Mesenchymal stem cell (in vitro differentiated cells and primary cell): ENCODE measurements around the gene OR5D14.

Experiments
- DNase-seq: peaks from one replicate; pipeline ENCODE4 v3.0.0-alpha.2; 2013
- H2AFZ ChIP-seq: one replicate; pipeline ENCODE4 v1.6.1; 2013; ENCODE audit warnings: low read depth, mild to moderate bottlenecking, control low read depth, inconsistent platforms, low read length, moderate library complexity
- H2AK5ac ChIP-seq: 2 replicates; pipeline ENCODE4 v1.6.1; 2013; ENCODE audit warnings: low read length, moderate library complexity, mild to moderate bottlenecking, inconsistent platforms; ENCODE audit not compliant: severe bottlenecking
- H2BK120ac ChIP-seq: one replicate; pipeline ENCODE4 v1.6.1; 2013; ENCODE audit warnings: low read depth, mild to moderate bottlenecking, inconsistent platforms, low read length, moderate library complexity
- H2BK12ac ChIP-seq, 2 experiments: one replicate each; pipeline ENCODE4 v1.6.1; 2013; ENCODE audit warnings: inconsistent platforms in 2 of 2, low read length in 2 of 2, mild to moderate bottlenecking in 2 of 2, moderate library complexity in 2 of 2, control low read depth in 1 of 2
- H2BK15ac ChIP-seq: one replicate; pipeline ENCODE4 v1.6.1; 2013; ENCODE audit warnings: mild to moderate bottlenecking, low read depth, inconsistent platforms; ENCODE audit not compliant: poor library complexity, severe bottlenecking
- H2BK5ac ChIP-seq: 2 replicates; pipeline ENCODE4 v1.6.1; 2013; ENCODE audit warnings: low read depth, mild to moderate bottlenecking, low read length, control low read depth, inconsistent platforms; ENCODE audit not compliant: poor library complexity, severe bottlenecking
- H3K14ac ChIP-seq, 2 experiments: one replicate each; pipeline ENCODE4 v1.6.1; 2013; ENCODE audit warnings: inconsistent platforms in 2 of 2, low read length in 2 of 2, control low read depth in 1 of 2, mild to moderate bottlenecking in 1 of 2, moderate library complexity in 1 of 2
- H3K18ac ChIP-seq, 2 experiments: one replicate each; pipeline ENCODE4 v1.6.1; 2013; ENCODE audit warnings: inconsistent platforms in 2 of 2, low read length in 2 of 2, control low read depth in 1 of 2, low read depth in 1 of 2, mild to moderate bottlenecking in 1 of 2
- H3K23ac ChIP-seq, 2 experiments: one replicate each; pipeline ENCODE4 v1.6.1; 2013; ENCODE audit warnings: inconsistent platforms in 2 of 2, low read length in 2 of 2, mild to moderate bottlenecking in 2 of 2, moderate library complexity in 2 of 2, control low read depth in 1 of 2
- H3K27ac ChIP-seq: 2 replicates; pipeline ENCODE4 v1.5.1; 2013; ENCODE audit warnings: mild to moderate bottlenecking, moderate library complexity, low read length, control low read depth, inconsistent platforms; ENCODE audit not compliant: poor library complexity, severe bottlenecking
- H3K27me3 ChIP-seq, 2 experiments: 2 replicates each; pipeline versions ENCODE4 v1.6.1 to v1.7.0; 2013; ENCODE audit warnings: low read length in 2 of 2, mild to moderate bottlenecking in 2 of 2, moderate library complexity in 2 of 2, control low read depth in 1 of 2, inconsistent platforms in 1 of 2; ENCODE audit not compliant: control insufficient read depth in 1 of 2, insufficient read depth in 1 of 2
- H3K36me3 ChIP-seq, 2 experiments: 2 replicates each; pipeline versions ENCODE4 v1.6.1 to v1.7.0; 2013; ENCODE audit warnings: low read length in 2 of 2, control low read depth in 1 of 2, inconsistent platforms in 1 of 2, low read depth in 1 of 2, mild to moderate bottlenecking in 1 of 2; ENCODE audit not compliant: insufficient read depth in 2 of 2, control insufficient read depth in 1 of 2
- H3K4ac ChIP-seq, 2 experiments: one replicate each; pipeline ENCODE4 v1.6.1; 2013; ENCODE audit warnings: inconsistent platforms in 2 of 2, low read length in 2 of 2, mild to moderate bottlenecking in 2 of 2, moderate library complexity in 2 of 2, control low read depth in 1 of 2, low read depth in 1 of 2
- H3K4me1 ChIP-seq: 2 replicates; pipeline ENCODE4 v1.6.1; 2013; ENCODE audit warnings: low read depth, low read length, control low read depth; ENCODE audit not compliant: control insufficient read depth, insufficient read depth
- H3K4me2 ChIP-seq: 2 replicates; pipeline ENCODE4 v1.6.1; 2013; ENCODE audit warnings: low read length, mild to moderate bottlenecking, inconsistent platforms; ENCODE audit not compliant: poor library complexity, severe bottlenecking
- H3K4me3 ChIP-seq, 2 experiments: 2 replicates each; pipeline versions ENCODE4 v1.5.1 to v1.7.0; 2013; ENCODE audit warnings: low read length in 2 of 2, mild to moderate bottlenecking in 2 of 2, control low read depth in 1 of 2, low read depth in 1 of 2; ENCODE audit not compliant: insufficient read depth in 1 of 2
- H3K79me1 ChIP-seq: replicated peaks from 2 replicates; pipeline ENCODE4 v1.6.1; 2013; ENCODE audit warnings: mild to moderate bottlenecking, control low read depth, low read length, inconsistent platforms; ENCODE audit not compliant: poor library complexity, severe bottlenecking
- H3K9ac ChIP-seq: 2 replicates; pipeline ENCODE4 v1.7.0; 2013; ENCODE audit warnings: mild to moderate bottlenecking, low read length, moderate library complexity
- H3K9me3 ChIP-seq: 2 replicates; pipeline ENCODE4 v1.7.0; 2013; ENCODE audit warnings: mild to moderate bottlenecking, low read length; ENCODE audit not compliant: control insufficient read depth
- H4K8ac ChIP-seq: one replicate; pipeline ENCODE4 v1.6.1; 2013; ENCODE audit warnings: inconsistent platforms, mild to moderate bottlenecking, low read length, moderate library complexity
- H4K91ac ChIP-seq: one replicate; pipeline ENCODE4 v1.6.1; 2013; ENCODE audit warnings: mild to moderate bottlenecking, low read length, inconsistent platforms
- WGBS: methylation state at CpG from one replicate; pipeline ENCODE4 v1.1.7; 2013; ENCODE audit warnings: mixed read lengths; 5-methylcytosine and 5-hydroxymethylcytosine counted together

The OR5D14 gene

DNA sequence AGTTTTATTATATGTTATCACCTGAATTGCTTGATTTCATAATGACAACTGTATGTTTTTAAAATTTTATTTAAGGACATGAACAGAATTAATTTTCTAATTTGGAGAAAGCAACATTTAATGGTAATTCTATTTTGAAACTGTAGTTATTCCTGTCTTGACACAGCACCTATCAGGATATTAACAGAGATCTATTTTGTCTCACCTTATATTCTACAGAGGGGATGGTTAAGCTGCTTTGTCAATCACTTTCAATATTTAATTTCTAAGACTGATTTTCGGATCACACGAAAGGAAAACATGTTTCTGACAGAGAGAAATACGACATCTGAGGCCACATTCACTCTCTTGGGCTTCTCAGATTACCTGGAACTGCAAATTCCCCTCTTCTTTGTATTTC, 43.1 kb downstream of the OR5D14 start, which contains the start of gene OR5D16:
Gene OR5D16 (plus strand): TSS at position 301 of the 400 bp plus-strand sequence. CDS start 0 bp downstream, at position 301.
- Histone ChIP-seq H3K4me3 (no peak within 1 kb of the TSS), H2BK15ac (no peak within 1 kb of the TSS), H3K79me1 (no peaks in the 10 kb centered on the region), H3K4me2 (no peak within 1 kb of the TSS), H3K18ac (no peak within 1 kb of the TSS), H3K4me1 (no peaks in the 10 kb centered on the region), H3K23ac (no peak within 1 kb of the TSS), H4K8ac (no peak within 1 kb of the TSS), H3K36me3 (no peaks in the 10 kb centered on the region), H3K9me3 (peaks cover 20% of the 10 kb centered on the region), H2BK12ac (no peak within 1 kb of the TSS), H3K9ac (no peak within 1 kb of the TSS), H4K91ac (no peak within 1 kb of the TSS), H2AK5ac (no peak within 1 kb of the TSS), H3K14ac (no peak within 1 kb of the TSS), H2BK5ac (no peak within 1 kb of the TSS), H3K4ac (no peak within 1 kb of the TSS), H3K27ac (no peak within 1 kb of the TSS), H2BK120ac (no peak within 1 kb of the TSS), H3K27me3 (no peaks in the 10 kb centered on the region), H2AFZ (no peak within 1 kb of the TSS)
- WGBS = 51% methylated on average over 2 of the region's 3 CpGs
- no peak for DNase-seq
